Caki2 (cell line): Measurements from ENCODE around the gene MUC6. TPM values are rescaled to one million over a fixed set of nuclear protein-coding genes. Genes with fewer than 3 reads are reported as not detected.

Experiments
- DNase-seq: peaks from one replicate; pipeline ENCODE4 v3.0.0-alpha.2; 2015; ENCODE audit warnings: low read depth
- in situ Hi-C: cut with HindIII; loops from 2 replicates; pipeline ENCODE4 v1.10.0; 2016; ENCODE audit warnings: low sequenced_read_pairs, low pct_unique_long_range_greater_than_20kb, mixed read lengths
- total RNA-seq: library from RNA; depleted of rRNA; stranded (reverse); fragments of >200 nt; shearing (Covaris generic); gene quantifications from 2 replicates; pipeline ENCODE4 v1.2.3, GENCODE V29; 2014; ENCODE audit warnings: low replicate concordance

Gene MUC6
- total RNA-seq, 1 experiment from 2014 or later: not detected

GRCh38 chr11:1029654-1030053 lies 6.9 kb downstream of the MUC6 start:
- in situ Hi-C loops: no loop called here
- DNase-seq: no peak

DNA sequence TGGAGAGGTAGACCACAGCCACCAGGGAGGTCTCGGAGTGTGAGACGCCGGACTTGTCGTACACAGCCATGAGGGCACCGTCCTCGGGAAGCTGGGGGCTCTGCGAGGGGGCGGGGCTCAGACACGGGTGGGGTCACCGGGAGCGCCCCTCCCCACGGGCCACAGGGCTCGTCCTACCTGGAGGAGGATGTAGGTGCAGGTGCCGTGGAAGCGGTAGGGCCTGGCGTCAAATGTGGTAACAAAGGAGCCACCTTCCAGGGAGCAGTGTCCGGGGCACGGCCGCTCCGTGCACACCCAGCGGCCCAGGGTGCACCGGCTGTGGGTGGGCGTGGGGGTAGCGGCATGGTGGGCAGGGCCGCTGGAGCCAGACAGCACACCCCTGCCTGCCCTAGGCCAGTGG lies 7.5 kb downstream of the MUC6 start:
- in situ Hi-C loops: no loop called here
- DNase-seq: no peak

DNA sequence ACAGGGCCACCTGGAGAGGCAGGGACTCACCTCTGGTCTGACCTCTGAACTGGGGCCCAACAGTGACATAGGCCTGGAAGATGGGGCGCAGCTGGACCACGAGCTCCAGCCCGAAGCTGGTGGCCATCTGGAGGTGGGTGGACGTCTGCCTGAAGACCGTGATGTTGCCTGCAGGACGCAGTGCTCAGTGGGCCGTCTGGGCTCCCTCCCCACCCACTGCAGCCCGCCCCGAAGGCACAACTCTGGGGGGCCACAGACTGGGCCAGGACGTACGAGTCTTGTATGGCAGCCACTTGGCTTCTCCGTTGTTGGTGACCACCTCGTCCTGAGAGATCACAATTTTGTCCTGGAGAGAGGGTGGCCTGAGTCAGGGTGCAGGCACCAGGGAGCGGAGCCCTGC lies 7.9 kb downstream of the MUC6 start:
- DNase-seq: no peak
- in situ Hi-C loops: no loop called here

- no peak for DNase-seq
- in situ Hi-C loops: no loop called here
Observed at GRCh38 chr11:1028291-1028540, 8.3 kb downstream of the MUC6 start.

- no peak for DNase-seq
- in situ Hi-C loops: no loop called here
Observed at GRCh38 chr11:1027483-1028290, 8.8 kb downstream of the MUC6 start.

GRCh38 chr11:1026641-1027482 lies 9.7 kb downstream of the MUC6 start:
- in situ Hi-C loops: no loop called here
- no peak for DNase-seq

DNA sequence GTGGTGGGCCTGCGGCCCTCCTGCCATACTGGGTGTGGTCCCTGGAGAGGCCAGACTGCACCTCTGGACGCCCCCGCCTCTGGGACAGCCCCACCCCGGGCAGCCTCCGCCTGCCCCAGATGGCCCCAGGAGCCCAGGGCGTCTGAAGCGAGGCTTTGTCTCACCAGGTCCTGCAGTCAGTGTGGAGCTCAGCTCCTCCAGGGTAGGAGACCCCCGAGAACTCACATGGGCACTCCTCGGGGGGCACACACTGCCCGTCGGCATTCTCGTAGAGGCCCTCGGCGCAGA lies 10.4 kb downstream of the MUC6 start:
- DNase-seq: no peak
- in situ Hi-C loops: no loop called here

- DNase-seq: no peak
- in situ Hi-C loops: no loop called here
Observed at GRCh38 chr11:1025410-1026162, 10.9 kb downstream of the MUC6 start.

DNA sequence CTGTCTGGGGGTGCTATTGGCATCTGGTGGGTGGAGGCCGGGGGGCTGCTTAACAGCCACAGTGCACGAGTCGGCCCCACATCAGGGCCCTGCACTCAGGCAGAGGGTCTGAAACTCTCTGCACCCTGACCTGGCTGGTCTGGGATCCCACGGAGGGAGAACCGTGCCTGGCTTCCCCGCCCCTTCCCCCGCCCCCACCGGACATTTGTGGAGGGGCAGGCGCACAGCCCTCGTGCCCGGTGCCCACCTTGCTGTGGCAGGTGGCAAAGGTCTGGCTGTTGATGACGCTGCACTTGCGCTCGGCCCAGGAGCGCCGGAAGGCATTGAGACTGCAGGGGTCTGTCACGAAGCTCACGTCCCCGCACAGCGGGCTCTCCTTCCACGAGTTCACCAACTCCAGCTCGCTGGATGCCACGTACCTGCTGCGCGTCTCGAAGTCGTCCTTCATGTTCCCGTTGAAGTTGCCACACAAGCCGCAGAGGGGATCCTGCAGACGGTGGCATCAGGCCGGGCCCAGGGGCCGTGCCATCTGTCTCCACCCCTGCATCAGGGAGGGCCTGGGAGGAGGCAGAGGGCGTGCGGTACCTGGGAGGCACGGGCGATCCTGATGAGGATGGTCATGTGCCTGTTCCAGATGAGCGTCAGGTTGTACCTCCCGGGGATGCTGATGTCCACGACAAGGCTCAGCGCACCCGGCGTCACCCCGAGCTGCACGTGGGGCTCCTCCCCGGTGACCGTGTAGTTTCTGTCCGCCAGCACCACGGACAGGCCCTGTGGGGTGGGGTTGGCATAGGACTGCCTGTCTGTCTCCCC lies 11.7 kb downstream of the MUC6 start:
- in situ Hi-C loops: no loop called here
- DNase-seq: no peak

- no peak for DNase-seq
- in situ Hi-C loops: no loop called here
Observed at GRCh38 chr11:1023811-1024596, 12.5 kb downstream of the MUC6 start.

DNA sequence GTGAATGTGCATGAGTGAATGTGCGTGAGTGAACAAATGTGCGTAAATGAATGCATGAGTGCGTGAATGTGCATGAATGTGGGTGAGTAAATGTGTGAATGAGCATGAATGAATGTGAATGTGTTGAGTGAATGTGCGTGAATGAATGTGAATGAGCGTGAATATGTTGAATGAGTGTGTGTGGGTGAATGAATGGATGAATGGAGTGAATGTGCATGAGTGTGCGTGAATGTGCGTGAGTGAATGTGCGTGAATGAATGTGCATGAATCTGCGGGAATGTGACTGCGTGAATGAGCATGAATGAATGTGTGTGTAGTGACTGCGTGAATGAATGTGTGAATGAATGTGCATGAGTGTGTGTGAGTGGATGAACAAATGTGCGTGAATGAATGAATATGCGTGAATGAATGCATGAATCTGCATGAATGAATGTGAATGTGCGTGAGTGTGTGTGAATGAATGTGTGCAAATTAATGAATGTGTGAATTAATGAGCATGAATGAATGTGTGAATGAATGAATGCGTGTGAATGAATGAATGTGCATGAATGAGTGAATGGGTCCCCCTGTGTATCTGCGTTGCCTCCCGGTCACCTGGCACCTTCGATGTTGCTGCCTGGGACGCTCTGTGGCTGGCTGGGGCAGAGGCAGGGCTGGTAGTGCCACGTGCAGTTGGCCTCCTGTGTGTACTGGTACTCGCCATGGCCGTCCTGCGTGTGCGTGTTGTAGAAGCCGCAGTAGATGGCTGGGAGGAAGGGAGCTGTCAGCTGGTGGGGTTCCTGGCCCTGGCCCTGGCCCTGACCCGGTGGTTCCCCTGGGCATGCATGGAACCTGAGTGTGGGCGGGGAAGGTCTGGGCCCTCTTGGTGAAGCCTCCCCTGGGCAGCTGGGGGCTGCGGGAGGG lies 13.4 kb downstream of the MUC6 start:
- in situ Hi-C loops: no loop called here
- no peak for DNase-seq

- in situ Hi-C loops: no loop called here
Observed at GRCh38 chr11:1022411-1022810, 14.1 kb downstream of the MUC6 start.

DNA sequence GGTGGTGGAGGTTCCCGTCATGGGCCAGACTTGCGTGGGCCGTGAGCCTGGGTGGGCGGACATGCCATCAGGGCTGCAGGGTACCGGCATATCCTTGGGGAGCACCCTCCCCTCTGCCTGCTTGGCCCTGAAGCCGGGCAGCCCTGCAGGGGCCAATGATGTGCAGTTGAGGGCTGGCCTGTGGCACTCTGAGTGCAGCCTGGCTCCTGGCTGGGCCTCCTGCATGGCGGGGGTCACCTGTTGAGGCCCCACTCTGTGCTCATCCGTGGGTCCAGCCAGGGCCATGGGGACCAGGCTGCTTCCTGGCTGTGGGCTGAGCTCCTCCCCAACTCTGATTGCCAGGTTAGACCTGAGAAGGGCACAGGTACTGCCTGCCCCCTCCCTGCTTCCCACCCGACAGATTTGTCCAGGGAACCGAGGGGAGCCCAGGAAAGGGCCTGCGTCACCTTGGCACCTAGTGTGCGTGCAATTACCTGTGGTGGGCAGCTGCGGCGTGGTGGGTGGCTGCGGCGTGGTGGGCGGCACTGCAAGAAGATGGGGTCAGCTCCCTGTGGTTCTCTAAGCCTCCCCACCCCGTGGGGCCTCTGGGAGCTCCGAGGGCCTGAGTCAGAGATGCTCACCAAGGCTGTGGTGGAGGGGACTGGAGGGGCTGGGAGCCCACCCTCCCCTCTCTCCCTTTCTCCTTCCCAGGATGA lies 16.2 kb downstream of the MUC6 start:
- no peak for DNase-seq
- in situ Hi-C loops: no loop called here

More at GRCh38 chr11:1022411-1022810, 14.1 kb downstream of the MUC6 start:
- no peak for DNase-seq

DNA sequence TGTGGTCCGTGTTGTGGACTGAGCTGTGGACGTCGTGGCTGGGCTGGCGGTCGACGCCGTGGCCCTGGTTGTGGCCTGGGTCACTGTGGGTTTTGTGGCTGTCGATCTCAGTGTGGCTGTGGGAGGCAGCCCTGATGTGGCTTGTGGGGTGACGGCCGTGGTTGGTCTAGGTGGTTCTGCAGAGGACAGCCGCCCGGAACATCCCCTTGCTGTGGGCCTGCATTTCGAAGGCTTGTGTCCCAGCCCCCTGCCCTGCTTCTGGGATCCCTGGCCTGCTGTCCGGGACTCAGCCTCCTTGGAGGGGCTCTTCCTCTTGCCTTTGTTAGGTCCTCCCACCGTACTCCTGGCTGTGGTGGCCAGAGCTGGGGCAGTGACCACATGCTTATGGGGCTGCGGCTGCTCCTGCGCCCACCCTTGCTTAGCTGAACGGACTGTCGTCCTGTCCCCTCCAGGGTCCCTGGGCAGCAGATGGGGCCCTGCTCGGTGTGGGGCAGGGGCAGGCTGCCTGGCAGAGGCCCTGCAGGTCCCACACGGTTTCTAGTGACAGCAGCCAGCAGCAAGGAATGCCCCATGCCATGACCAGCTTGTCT lies 17.1 kb downstream of the MUC6 start:
- in situ Hi-C loops: no loop called here
- DNase-seq: no peak

DNA sequence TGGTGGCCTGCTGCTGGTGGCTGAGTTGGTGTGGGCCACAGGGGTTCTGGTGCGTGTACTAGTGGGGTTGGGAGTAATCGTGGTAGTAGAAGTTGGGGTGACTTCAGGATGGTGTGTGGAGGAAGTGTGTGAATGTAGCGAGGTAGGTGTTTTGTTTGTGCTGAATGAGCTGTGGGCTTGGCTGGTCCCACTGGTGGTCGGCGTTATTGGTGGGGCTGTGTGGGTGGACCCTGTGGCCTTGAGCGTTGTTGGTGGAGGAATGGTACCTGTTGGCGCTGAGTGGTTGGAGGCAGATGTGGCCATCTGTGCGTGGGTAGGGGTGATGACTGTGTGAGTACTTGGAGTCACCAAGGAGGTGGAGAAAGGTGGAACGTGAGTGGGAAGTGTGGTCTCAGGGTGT lies 18.4 kb downstream of the MUC6 start:
- in situ Hi-C loops: no loop called here

More for the DNA sequence above, 18.4 kb downstream of the MUC6 start:
- DNase-seq: no peak
